GM21576 (cell line): ENCODE measurements around the gene TMEM86B.

ENCODE experiments used
- ATAC-seq: cut with Tn5 transposase; IDR thresholded peaks from one replicate; pipeline ENCODE4 v1.9.1; 2021; ENCODE audit warnings: mild to moderate bottlenecking, moderate library complexity; ENCODE audit not compliant: unreplicated experiment

Gene TMEM86B

DNA sequence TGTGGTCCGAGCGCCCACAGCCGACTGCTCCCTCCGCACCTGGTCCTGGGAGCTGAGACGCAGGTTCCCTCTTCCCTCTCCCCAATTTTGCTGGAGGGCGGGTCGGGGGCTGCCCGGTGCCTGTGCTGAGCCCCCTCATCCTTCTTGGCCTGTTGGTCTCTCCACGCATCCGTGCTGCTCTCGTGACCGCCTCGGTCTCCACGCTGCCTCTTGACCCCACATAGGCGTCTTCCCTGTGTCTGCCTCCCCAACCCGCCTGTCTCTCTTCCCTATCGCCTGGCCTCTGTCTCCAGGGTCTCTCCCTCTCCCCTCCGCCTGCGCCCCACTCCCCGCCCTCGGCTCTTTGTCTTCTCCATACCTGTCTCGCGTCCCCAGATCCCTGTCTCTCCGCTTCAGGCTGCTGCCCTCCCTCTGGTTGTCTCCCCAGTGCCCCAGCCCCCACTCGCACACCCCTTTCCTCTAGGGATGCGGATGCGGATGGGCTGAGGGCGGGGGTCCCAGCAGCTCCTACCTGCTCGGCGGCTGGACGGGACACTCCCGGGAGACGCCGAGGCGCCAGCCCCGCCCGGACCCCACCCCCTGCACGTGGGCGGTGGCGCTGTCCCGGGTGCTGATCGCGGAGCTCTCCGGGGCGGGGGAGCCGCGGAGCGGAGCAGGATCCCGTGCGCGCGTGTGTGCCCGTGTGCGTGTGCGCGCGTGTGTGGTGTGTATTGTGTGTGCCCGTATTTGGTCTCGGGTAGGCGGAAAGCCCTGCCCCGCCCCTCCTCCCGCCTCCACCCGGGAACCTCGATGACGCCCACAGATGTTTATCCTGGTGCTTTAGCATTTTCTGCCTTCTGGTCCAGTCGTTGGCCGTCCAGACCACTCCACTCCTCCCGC lies 48.7 kb downstream of the TMEM86B start, which contains the start of gene SYT5:
Gene SYT5, minus strand, starts transcription at position 684 of the 879 bp plus-strand sequence. CDS start 1,248 bp downstream, outside the sequence.
- ATAC-seq = no peak

DNA sequence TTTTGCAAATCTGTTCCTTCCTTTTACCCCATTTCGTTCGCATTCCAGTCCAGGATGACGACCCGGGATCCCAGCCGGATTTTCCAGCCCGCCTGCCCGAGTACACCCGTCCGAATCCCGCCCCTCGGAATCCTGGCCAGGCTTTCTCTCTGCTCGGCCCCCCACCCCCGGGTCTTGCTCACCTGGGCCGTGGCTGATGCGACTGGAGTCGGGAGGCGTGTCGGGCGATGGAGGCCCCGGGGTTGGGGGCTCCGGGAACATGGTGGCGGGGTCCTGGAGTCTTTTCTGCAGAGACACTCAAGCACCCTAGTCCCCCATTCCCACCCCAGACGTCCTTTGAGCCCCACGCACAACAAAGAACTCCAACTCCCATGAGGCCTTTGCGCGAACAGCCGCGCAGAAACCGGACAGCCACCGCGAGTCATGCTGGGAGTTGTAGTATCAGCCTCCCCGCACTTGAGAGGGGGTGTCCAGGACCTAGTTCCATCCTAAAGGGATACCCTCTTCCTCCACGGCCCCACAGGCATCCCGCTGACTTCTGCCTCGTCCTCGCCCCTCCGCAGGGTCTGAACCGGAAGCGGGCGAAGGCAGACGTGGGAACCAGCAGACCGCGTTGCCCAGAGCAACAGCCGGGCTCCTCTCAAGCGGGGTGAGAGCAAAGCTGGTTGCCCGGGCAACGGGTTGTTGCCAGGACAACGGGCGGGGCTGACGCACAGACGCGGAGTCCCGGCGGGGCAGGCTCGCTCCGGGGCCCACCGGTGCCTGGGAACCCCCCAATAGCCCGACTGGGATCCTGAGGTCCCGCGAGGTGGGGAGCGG lies 49.6 kb downstream of the TMEM86B start:
- ATAC-seq = peak; percentile 58
